CD8-positive, alpha-beta memory T cell (primary cell): ENCODE results near the gene IGFBP5. TPM values are rescaled to one million over a fixed set of nuclear protein-coding genes. Genes with fewer than 3 reads are reported as not detected.

Experiments used
- CTCF ChIA-PET: fragments of 350-600 bp; sonication (Branson Sonifier 250); formaldehyde crosslinking; loops from one replicate; lab custom pipeline; 2021; ENCODE audit warnings: antibody characterized with exemption; lab: Charles Lee
- POLR2A ChIA-PET: fragments of 350-600 bp; sonication (Branson Sonifier 250); formaldehyde crosslinking; loops from one replicate; lab custom pipeline; 2021; ENCODE audit warnings: antibody characterized with exemption; lab: Charles Lee
- DNase-seq, 5 donors: peaks; one replicate each; pipeline versions ENCODE4 v3.0.0 to v3.0.0-alpha.2; 2020 to 2022; ENCODE audit warnings: mixed read lengths in 1 of 5
- H3K27ac ChIP-seq: one replicate; pipeline ENCODE4 v1.7.0; 2013; ENCODE audit warnings: low read depth, mild to moderate bottlenecking, low read length, moderate library complexity
- H3K27me3 ChIP-seq: 2 replicates; pipeline ENCODE4 v1.7.0; 2013; ENCODE audit warnings: low read length, mild to moderate bottlenecking; ENCODE audit not compliant: insufficient read depth, poor library complexity, severe bottlenecking
- H3K36me3 ChIP-seq: 2 replicates; pipeline ENCODE4 v1.7.0; 2013; ENCODE audit warnings: mild to moderate bottlenecking, low read length, moderate library complexity; ENCODE audit not compliant: insufficient read depth
- H3K4me1 ChIP-seq: 2 replicates; pipeline ENCODE4 v1.7.0; 2013; ENCODE audit warnings: mild to moderate bottlenecking, low read length, moderate library complexity; ENCODE audit not compliant: insufficient read depth
- H3K4me3 ChIP-seq: 2 replicates; pipeline ENCODE4 v1.7.0; 2013; ENCODE audit warnings: mild to moderate bottlenecking, low read length
- H3K9me3 ChIP-seq: 2 replicates; pipeline ENCODE4 v1.7.0; 2013; ENCODE audit warnings: mild to moderate bottlenecking, low read length
- H3K27ac Mint-ChIP-seq, 8 donors: one replicate each; pipeline ENCODE4 v1.8.0; 2020 to 2021; ENCODE audit warnings: mixed read lengths in 8 of 8, mild to moderate bottlenecking in 6 of 8, inconsistent platforms in 3 of 8, moderate library complexity in 3 of 8
- H3K27me3 Mint-ChIP-seq, 2 donors: one replicate each; pipeline ENCODE4 v1.8.0; 2020 to 2021; ENCODE audit warnings: mixed read lengths in 2 of 2, mild to moderate bottlenecking in 1 of 2, moderate library complexity in 1 of 2
- H3K36me3 Mint-ChIP-seq, 3 donors: one replicate each; pipeline ENCODE4 v1.8.0; 2020 to 2021; ENCODE audit warnings: mixed read lengths in 3 of 3, inconsistent platforms in 1 of 3, mild to moderate bottlenecking in 1 of 3
- H3K4me1 Mint-ChIP-seq, 3 donors: one replicate each; pipeline ENCODE4 v1.8.0; 2020 to 2021; ENCODE audit warnings: mixed read lengths in 3 of 3, inconsistent platforms in 1 of 3, mild to moderate bottlenecking in 1 of 3
- H3K4me3 Mint-ChIP-seq, 7 donors: one replicate each; pipeline ENCODE4 v1.8.0; 2020 to 2021; ENCODE audit warnings: mixed read lengths in 7 of 7, mild to moderate bottlenecking in 6 of 7, moderate library complexity in 4 of 7, inconsistent platforms in 2 of 7
- H3K9me3 Mint-ChIP-seq, 5 donors: one replicate each; pipeline ENCODE4 v1.8.0; 2020 to 2022; ENCODE audit warnings: mixed read lengths in 5 of 5, mild to moderate bottlenecking in 3 of 5, moderate library complexity in 2 of 5, inconsistent platforms in 1 of 5
- polyA plus RNA-seq: library from polyadenylated mRNA; unstranded; fragments of 300-500 nt; fragmentation: Illumina TruSeq; gene quantifications from one replicate; pipeline ENCODE4 v1.2.3, GENCODE V29; 2021
- total RNA-seq, 2 experiments: library from RNA; stranded (reverse); gene quantifications; one replicate each; pipeline ENCODE4 v1.2.3, GENCODE V29; 2021

IGFBP5 gene
- total and polyA plus RNA-seq, 3 experiments from 2014 or later, result not detected

DNA sequence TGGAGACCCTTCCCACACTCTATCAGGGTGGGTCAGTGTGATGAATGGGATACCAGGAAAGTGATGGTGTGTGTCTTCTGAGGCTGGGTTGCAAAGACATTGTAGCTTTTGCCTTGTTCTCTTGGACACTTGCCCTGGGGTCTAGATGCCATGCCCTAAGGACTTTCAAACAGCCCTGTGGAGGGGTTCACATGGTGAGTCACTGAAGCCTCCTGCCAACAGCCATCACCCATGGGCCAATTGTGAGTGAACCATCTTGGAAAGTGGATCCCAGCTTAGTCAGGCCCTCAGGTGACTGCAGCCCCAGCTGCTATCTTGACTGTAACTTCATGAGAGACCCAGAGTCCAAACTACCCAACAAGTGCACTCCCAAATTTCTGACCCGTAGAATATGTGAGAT, 25.8 kb upstream of the IGFBP5 start:
- H3K9me3 Mint-ChIP-seq, result no peaks in the 10 kb centered on the region
- Histone ChIP-seq H3K27ac (no peak overlapping the region), H3K27me3 (no peaks in the 10 kb centered on the region), H3K4me3 (no peak overlapping the region), H3K4me1 (no peaks in the 10 kb centered on the region), H3K36me3 (no peaks in the 10 kb centered on the region), H3K9me3 (no peaks in the 10 kb centered on the region)
- peaks cover 8 to 38% of the 10 kb centered on the region in 2 donors for H3K27me3 Mint-ChIP-seq
- no peak for DNase-seq
- ChIA-PET CTCF (no interaction called here), POLR2A (no interaction called here)
- H3K4me3 Mint-ChIP-seq, result no peak overlapping the region
- H3K27ac Mint-ChIP-seq, result no peak overlapping the region
- no peaks in the 10 kb centered on the region for H3K36me3 Mint-ChIP-seq
- no peaks in the 10 kb centered on the region for H3K4me1 Mint-ChIP-seq

DNA sequence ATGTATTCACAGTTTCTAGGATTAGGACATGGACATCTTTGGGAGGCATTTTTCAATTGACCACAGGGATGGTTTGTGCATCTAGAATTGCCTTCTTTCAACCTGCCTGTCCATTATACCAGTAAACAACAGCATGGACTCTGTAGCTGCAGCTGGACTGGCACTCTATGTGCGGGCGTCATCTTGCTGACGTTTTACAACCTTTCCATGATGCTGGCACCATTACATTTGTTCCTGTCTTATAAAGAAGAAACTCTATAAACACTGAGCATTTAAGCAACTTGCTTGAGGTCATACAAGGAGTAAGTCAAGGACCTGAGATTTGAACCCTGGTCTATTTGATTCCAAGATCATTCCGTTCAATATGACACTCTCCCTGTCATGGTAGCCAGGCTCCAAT, 25.4 kb upstream of the IGFBP5 start:
- no peak overlapping the region for H3K27ac ChIP-seq
- no peak overlapping the region for H3K27ac Mint-ChIP-seq
- no peaks in the 10 kb centered on the region for H3K4me1 ChIP-seq
- no peak for DNase-seq
- no peaks in the 10 kb centered on the region for H3K36me3 ChIP-seq
- H3K36me3 Mint-ChIP-seq, result no peaks in the 10 kb centered on the region
- no peaks in the 10 kb centered on the region for H3K9me3 Mint-ChIP-seq
- CTCF ChIA-PET, result no interaction called here
- POLR2A ChIA-PET, result no interaction called here
- peaks cover 8 to 38% of the 10 kb centered on the region in 2 donors for H3K27me3 Mint-ChIP-seq
- H3K4me3 Mint-ChIP-seq, result no peak overlapping the region
- no peaks in the 10 kb centered on the region for H3K9me3 ChIP-seq
- no peaks in the 10 kb centered on the region for H3K4me1 Mint-ChIP-seq
- H3K4me3 ChIP-seq, result no peak overlapping the region
- no peaks in the 10 kb centered on the region for H3K27me3 ChIP-seq

- no peaks in the 10 kb centered on the region for H3K9me3 ChIP-seq
- no peaks in the 10 kb centered on the region for H3K36me3 Mint-ChIP-seq
- POLR2A ChIA-PET, result no interaction called here
- H3K27ac Mint-ChIP-seq, result no peak overlapping the region
- no peak overlapping the region for H3K4me3 ChIP-seq
- no peaks in the 10 kb centered on the region for H3K4me1 ChIP-seq
- no peaks in the 10 kb centered on the region for H3K36me3 ChIP-seq
- no peak overlapping the region for H3K4me3 Mint-ChIP-seq
- no peak for DNase-seq
- H3K4me1 Mint-ChIP-seq, result no peaks in the 10 kb centered on the region
- H3K27me3 Mint-ChIP-seq, result peaks cover 11 to 42% of the 10 kb centered on the region in 2 donors
- no peak overlapping the region for H3K27ac ChIP-seq
- H3K9me3 Mint-ChIP-seq, result no peaks in the 10 kb centered on the region
- H3K27me3 ChIP-seq, result no peaks in the 10 kb centered on the region
- CTCF ChIA-PET, result no interaction called here
Measured at GRCh38 chr2:216717907-216718615, 22.7 kb upstream of the IGFBP5 start.

GRCh38 chr2:216717491-216717901, 22.1 kb upstream of the IGFBP5 start:
- Histone ChIP-seq H3K27me3 (no peaks in the 10 kb centered on the region), H3K4me1 (no peaks in the 10 kb centered on the region), H3K4me3 (no peak overlapping the region), H3K36me3 (no peaks in the 10 kb centered on the region), H3K27ac (no peak overlapping the region), H3K9me3 (no peaks in the 10 kb centered on the region)
- Mint-ChIP-seq H3K27me3 (peaks cover 11 to 42% of the 10 kb centered on the region in 2 donors), H3K4me3 (no peak overlapping the region), H3K4me1 (no peaks in the 10 kb centered on the region), H3K27ac (no peak overlapping the region), H3K9me3 (no peaks in the 10 kb centered on the region), H3K36me3 (no peaks in the 10 kb centered on the region)
- no peak for DNase-seq
- POLR2A ChIA-PET, result no interaction called here
- CTCF ChIA-PET, result no interaction called here

GRCh38 chr2:216716109-216716508, 20.8 kb upstream of the IGFBP5 start:
- Histone ChIP-seq H3K9me3 (no peaks in the 10 kb centered on the region), H3K36me3 (no peaks in the 10 kb centered on the region), H3K4me3 (no peak overlapping the region), H3K27ac (no peak overlapping the region), H3K27me3 (no peaks in the 10 kb centered on the region), H3K4me1 (no peaks in the 10 kb centered on the region)
- no peak overlapping the region for H3K4me3 Mint-ChIP-seq
- ChIA-PET POLR2A (no interaction called here), CTCF (no interaction called here)
- H3K27ac Mint-ChIP-seq, result no peak overlapping the region
- DNase-seq, result no peak
- H3K36me3 Mint-ChIP-seq, result no peaks in the 10 kb centered on the region
- no peaks in the 10 kb centered on the region for H3K4me1 Mint-ChIP-seq
- no peaks in the 10 kb centered on the region for H3K9me3 Mint-ChIP-seq
- peaks cover 6 to 32% of the 10 kb centered on the region in 2 donors for H3K27me3 Mint-ChIP-seq

GRCh38 chr2:216715402-216715974, 20.1 kb upstream of the IGFBP5 start:
- Mint-ChIP-seq H3K9me3 (no peaks in the 10 kb centered on the region), H3K27me3 (peaks cover 6 to 25% of the 10 kb centered on the region in 2 donors), H3K36me3 (no peaks in the 10 kb centered on the region), H3K4me3 (no peak overlapping the region), H3K27ac (no peak overlapping the region), H3K4me1 (no peaks in the 10 kb centered on the region)
- H3K4me1 ChIP-seq, result no peaks in the 10 kb centered on the region
- DNase-seq, result no peak
- ChIA-PET POLR2A (no interaction called here), CTCF (no interaction called here)
- H3K36me3 ChIP-seq, result no peaks in the 10 kb centered on the region
- no peaks in the 10 kb centered on the region for H3K9me3 ChIP-seq
- H3K4me3 ChIP-seq, result no peak overlapping the region
- no peaks in the 10 kb centered on the region for H3K27me3 ChIP-seq
- no peak overlapping the region for H3K27ac ChIP-seq

GRCh38 chr2:216714376-216714775, 19.0 kb upstream of the IGFBP5 start:
- H3K4me3 Mint-ChIP-seq, result no peak overlapping the region
- Histone ChIP-seq H3K27me3 (no peaks in the 10 kb centered on the region), H3K9me3 (no peaks in the 10 kb centered on the region), H3K4me3 (no peak overlapping the region), H3K4me1 (no peaks in the 10 kb centered on the region), H3K27ac (no peak overlapping the region), H3K36me3 (no peaks in the 10 kb centered on the region)
- no peaks in the 10 kb centered on the region for H3K4me1 Mint-ChIP-seq
- POLR2A ChIA-PET, result no interaction called here
- CTCF ChIA-PET, result no interaction called here
- peaks cover 0 to 5% (median 3%) of the 10 kb centered on the region in 5 donors for H3K9me3 Mint-ChIP-seq
- H3K36me3 Mint-ChIP-seq, result peaks cover 0 to 3% (median 0%) of the 10 kb centered on the region in 3 donors
- peaks cover 6 to 22% of the 10 kb centered on the region in 2 donors for H3K27me3 Mint-ChIP-seq
- H3K27ac Mint-ChIP-seq, result no peak overlapping the region
- no peak for DNase-seq

GRCh38 chr2:216713691-216714336, 18.5 kb upstream of the IGFBP5 start:
- H3K36me3 ChIP-seq, result no peaks in the 10 kb centered on the region
- Mint-ChIP-seq H3K36me3 (peaks cover 0 to 3% (median 0%) of the 10 kb centered on the region in 3 donors), H3K9me3 (peaks cover 0 to 6% (median 3%) of the 10 kb centered on the region in 5 donors), H3K27ac (no peak overlapping the region), H3K4me1 (no peaks in the 10 kb centered on the region), H3K4me3 (no peak overlapping the region), H3K27me3 (peaks cover 6 to 22% of the 10 kb centered on the region in 2 donors)
- H3K4me1 ChIP-seq, result no peaks in the 10 kb centered on the region
- POLR2A ChIA-PET, result no interaction called here
- H3K4me3 ChIP-seq, result no peak overlapping the region
- no peaks in the 10 kb centered on the region for H3K27me3 ChIP-seq
- no peak overlapping the region for H3K27ac ChIP-seq
- no peaks in the 10 kb centered on the region for H3K9me3 ChIP-seq
- CTCF ChIA-PET, result no interaction called here
- DNase-seq, result no peak
